Fibroblast of mammary gland (primary cell): ENCODE results near the gene RFPL1.

ENCODE experiments used
- DNase-seq: peaks from one replicate; pipeline ENCODE4 v3.0.0-alpha.2; 2010; ENCODE audit warnings: low read depth
- H3K4me3 ChIP-seq: 2 replicates; pipeline ENCODE4 v1.5.1; 2011; ENCODE audit warnings: low read depth, mild to moderate bottlenecking, low read length, moderate library complexity; ENCODE audit not compliant: control insufficient read depth
- CTCF ChIP-seq: conservative IDR thresholded peaks from 2 replicates; pipeline ENCODE4 v1.5.1; 2011; ENCODE audit warnings: low read depth, low read length, inconsistent platforms; ENCODE audit not compliant: control insufficient read depth, insufficient read depth

Gene RFPL1

GRCh38 chr22:29476116-29476515, 37.7 kb downstream of the RFPL1 start:
- no peak for TF ChIP-seq CTCF
- DNase-seq: no peak
- H3K4me3 ChIP-seq: no peak overlapping the region

DNA sequence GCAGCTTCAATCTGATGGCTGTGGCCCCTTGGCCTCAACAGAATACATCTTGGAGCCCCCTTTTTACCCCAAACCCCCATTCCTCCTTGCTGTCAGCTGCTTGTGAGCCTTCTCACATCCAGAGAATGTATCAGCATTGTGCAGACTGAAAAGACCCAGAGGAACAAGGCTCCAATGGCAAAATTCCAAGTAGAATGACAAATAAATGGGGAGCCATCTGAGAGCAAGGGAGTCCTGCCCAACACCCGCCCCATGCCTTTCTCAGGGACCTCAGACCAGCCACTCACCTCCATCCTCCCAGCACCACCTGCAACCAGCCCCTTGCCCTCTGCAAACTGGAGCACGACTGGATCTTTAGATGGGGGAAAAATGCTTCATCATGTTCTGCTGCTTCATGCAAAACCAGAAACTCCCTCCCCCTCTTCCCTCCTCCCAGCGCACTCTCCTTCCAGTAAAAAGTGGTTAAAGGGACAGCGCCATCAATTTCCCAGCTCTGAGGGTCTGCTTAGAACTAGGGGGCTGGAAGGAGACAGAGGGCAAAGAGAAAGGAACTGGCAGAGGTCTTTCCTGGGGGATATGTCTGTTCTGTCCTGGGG, 39.4 kb downstream of the RFPL1 start:
- no peak for DNase-seq
- TF ChIP-seq CTCF: no peak
- H3K4me3 ChIP-seq: no peak overlapping the region

DNA sequence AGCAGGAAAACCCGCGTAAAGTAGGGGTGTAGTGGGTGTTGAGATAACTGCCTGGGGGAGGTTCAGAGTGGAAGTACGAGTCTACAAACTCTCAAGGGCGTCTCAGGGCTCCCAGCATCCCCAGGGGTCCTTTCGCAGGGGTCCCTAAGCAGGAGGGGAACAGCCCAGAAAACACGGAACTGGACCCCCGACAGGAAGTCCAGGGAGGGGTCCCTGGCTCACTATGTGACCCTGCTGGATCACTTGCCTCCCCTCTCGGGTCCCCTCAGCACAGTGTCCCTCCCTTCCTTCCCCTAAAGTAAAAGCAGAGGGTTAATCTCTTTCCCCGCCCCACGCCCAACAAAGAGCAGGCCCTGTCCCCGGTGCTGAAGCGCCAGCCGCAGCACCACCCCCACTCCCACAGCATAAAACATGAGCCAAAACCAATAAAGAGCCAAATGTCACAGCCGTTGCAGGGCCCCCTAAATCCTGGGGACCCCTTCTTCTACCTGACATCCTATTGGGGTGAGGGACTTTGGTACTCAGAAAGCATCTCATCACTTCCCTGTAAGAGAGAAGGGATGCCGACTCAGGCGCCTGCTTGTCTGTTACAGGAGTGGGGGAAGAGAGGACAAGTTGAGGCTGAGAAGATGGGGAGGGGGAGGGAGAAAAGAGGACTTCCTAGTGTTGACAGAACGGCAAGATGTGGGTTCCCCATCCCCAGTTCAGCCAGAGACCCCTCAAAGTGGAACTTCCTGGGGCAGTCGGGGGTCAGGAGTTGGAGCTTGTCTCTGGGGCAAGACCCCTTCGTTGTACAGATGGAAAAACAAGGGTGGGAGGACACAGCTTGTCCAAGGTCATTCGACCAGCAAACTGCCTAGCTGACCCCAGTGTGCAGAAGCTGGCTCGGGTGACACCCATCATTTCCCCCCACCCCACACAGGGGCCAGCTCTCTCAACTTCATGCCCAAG, 40.2 kb downstream of the RFPL1 start:
- no peak for TF ChIP-seq CTCF
- DNase-seq: no peak

DNA sequence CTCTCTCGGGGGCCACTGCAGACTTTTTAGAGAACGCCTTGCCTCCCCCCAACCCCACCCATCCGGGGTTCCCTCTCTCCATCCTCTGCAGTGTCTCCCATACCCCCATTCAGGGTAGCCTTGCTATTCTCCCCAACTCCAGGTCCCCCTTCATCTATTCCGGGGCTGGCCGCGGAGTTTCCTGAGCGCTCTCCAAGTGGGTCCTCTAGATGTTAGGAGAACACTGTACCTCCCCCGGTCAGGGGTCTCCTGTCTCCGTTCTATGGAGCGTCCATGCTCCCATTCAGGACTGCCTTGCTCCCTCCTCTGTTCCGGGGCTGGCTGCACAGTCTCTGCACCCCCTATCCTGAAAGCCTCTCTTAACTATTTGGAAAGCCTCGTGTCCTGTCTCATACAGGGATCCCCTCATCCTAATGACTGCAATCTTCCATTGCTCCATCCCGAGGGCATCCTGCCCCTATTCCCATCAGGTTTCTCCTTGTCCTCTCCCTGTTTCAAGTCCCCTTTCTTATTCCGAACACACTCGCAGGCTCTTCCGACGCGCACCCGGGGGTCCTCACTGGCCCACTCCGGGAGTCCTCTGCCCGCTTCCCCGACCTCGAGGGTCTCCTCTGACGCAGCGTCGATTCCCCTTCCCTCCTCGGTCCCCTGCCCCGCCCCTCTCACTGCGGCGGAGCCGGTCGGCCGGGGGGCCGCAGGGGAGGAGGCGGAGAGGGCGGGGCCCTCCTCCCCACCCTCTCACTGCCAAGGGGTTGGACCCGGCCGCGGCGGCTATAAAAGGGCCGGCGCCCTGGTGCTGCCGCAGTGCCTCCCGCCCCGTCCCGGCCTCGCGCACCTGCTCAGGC, 41.3 kb downstream of the RFPL1 start, which contains the start of gene NEFH:
TSS of gene NEFH (plus strand) at position 802 of the 845 bp plus-strand sequence. CDS start 45 bp downstream, outside the sequence.
- peak within 1 kb of the TSS; percentile 16 for H3K4me3 ChIP-seq
- TF ChIP-seq CTCF: no peak
- no peak for DNase-seq

More for the DNA sequence above, 40.2 kb downstream of the RFPL1 start:
- H3K4me3 ChIP-seq: no peak overlapping the region

DNA sequence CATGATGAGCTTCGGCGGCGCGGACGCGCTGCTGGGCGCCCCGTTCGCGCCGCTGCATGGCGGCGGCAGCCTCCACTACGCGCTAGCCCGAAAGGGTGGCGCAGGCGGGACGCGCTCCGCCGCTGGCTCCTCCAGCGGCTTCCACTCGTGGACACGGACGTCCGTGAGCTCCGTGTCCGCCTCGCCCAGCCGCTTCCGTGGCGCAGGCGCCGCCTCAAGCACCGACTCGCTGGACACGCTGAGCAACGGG, 41.8 kb downstream of the RFPL1 start:
- TF ChIP-seq CTCF: no peak
- no peak overlapping the region for H3K4me3 ChIP-seq

DNA sequence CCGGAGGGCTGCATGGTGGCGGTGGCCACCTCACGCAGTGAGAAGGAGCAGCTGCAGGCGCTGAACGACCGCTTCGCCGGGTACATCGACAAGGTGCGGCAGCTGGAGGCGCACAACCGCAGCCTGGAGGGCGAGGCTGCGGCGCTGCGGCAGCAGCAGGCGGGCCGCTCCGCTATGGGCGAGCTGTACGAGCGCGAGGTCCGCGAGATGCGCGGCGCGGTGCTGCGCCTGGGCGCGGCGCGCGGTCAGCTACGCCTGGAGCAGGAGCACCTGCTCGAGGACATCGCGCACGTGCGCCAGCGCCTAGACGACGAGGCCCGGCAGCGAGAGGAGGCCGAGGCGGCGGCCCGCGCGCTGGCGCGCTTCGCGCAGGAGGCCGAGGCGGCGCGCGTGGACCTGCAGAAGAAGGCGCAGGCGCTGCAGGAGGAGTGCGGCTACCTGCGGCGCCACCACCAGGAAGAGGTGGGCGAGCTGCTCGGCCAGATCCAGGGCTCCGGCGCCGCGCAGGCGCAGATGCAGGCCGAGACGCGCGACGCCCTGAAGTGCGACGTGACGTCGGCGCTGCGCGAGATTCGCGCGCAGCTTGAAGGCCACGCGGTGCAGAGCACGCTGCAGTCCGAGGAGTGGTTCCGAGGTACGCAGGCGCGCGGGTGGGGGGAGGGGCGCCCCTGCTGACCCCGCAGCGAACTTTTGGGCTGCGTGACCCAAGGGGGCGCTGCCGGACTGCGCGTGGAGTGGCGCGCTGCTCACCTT, 42.3 kb downstream of the RFPL1 start:
- DNase-seq: peak; percentile 58

More for the DNA sequence above, 41.8 kb downstream of the RFPL1 start:
- DNase-seq: no peak

More for the DNA sequence above, 42.3 kb downstream of the RFPL1 start:
- H3K4me3 ChIP-seq: peak overlapping the region; percentile 16
- TF ChIP-seq CTCF: no peak
